PC-9 (cell line): ENCODE measurements around the gene RBBP8. TPM values are rescaled to one million over a fixed set of nuclear protein-coding genes. Genes with fewer than 3 reads are reported as not detected.

Experiments used
- BruUV-seq: library from RNA; stranded (reverse); fragments of 400-500 nt; replicated peaks from 2 replicates; lab custom pipeline; 2021; lab: Mats Ljungman, UMichigan
- CTCF ChIA-PET: fragments of 300-600 bp; sonication (Branson Sonifier 250); formaldehyde crosslinking; loops from one replicate; lab custom pipeline; 2022; ENCODE audit warnings: antibody characterized with exemption; lab: Charles Lee
- POLR2A ChIA-PET: fragments of 300-600 bp; sonication (Branson Sonifier 250); formaldehyde crosslinking; loops from one replicate; lab custom pipeline; 2022; ENCODE audit warnings: antibody characterized with exemption; ENCODE audit not compliant: unreplicated experiment; lab: Charles Lee
- DNase-seq, 2 experiments: peaks; one replicate each; pipeline versions ENCODE4 v3.0.0 to v3.0.0-alpha.2; 2015 to 2022; ENCODE audit warnings: mixed read lengths in 1 of 2
- H2AFZ ChIP-seq: fragments of 200-600 bp; sonication (generic); 2 replicates; pipeline ENCODE4 v1.8.1; 2017; ENCODE audit warnings: antibody characterized with exemption
- H3F3A ChIP-seq: fragments of 200-600 bp; sonication (generic); 2 replicates; pipeline ENCODE4 v1.8.1; 2017; ENCODE audit warnings: antibody characterized with exemption, mild to moderate bottlenecking, low read depth; ENCODE audit not compliant: insufficient read depth
- H3K27ac ChIP-seq: fragments of 200-600 bp; sonication (generic); 2 replicates; pipeline ENCODE4 v1.6.1; 2016; ENCODE audit warnings: mixed run types
- H3K27me3 ChIP-seq: fragments of 200-600 bp; sonication (generic); 2 replicates; pipeline ENCODE4 v1.6.1; 2016; ENCODE audit warnings: low read depth, mixed run types; ENCODE audit not compliant: insufficient read depth
- H3K36me3 ChIP-seq: fragments of 200-600 bp; sonication (generic); 2 replicates; pipeline ENCODE4 v1.6.1; 2016; ENCODE audit warnings: low read depth, mixed run types
- H3K4me1 ChIP-seq: fragments of 200-600 bp; sonication (generic); replicated peaks from 2 replicates; pipeline ENCODE4 v1.6.1; 2016; ENCODE audit warnings: mixed run types; ENCODE audit not compliant: insufficient read depth
- H3K4me2 ChIP-seq: fragments of 200-600 bp; sonication (generic); 2 replicates; pipeline ENCODE4 v1.6.1; 2017; ENCODE audit warnings: mixed run types
- H3K4me3 ChIP-seq: fragments of 200-600 bp; sonication (generic); 2 replicates; pipeline ENCODE4 v1.6.1; 2016; ENCODE audit warnings: mixed run types
- H3K79me2 ChIP-seq: fragments of 200-600 bp; sonication (generic); 2 replicates; pipeline ENCODE4 v1.6.1; 2017; ENCODE audit warnings: low read depth, mixed run types
- H3K9me2 ChIP-seq: fragments of 200-600 bp; sonication (generic); 2 replicates; pipeline ENCODE4 v1.8.1; 2017; ENCODE audit warnings: mild to moderate bottlenecking; ENCODE audit not compliant: insufficient read depth
- H3K9me3 ChIP-seq: fragments of 200-600 bp; sonication (generic); 2 replicates; pipeline ENCODE4 v1.8.1; 2016; ENCODE audit warnings: low read depth; ENCODE audit not compliant: insufficient read depth
- H4K20me1 ChIP-seq: fragments of 200-600 bp; sonication (generic); 2 replicates; pipeline ENCODE4 v1.8.1; 2017; ENCODE audit not compliant: insufficient read depth
- CTCF ChIP-seq: fragments of 200-600 bp; sonication (generic); conservative IDR thresholded peaks from 2 replicates; pipeline ENCODE4 v1.6.1; 2017; ENCODE audit warnings: mixed run types, antibody characterized with exemption, mild to moderate bottlenecking, moderate library complexity
- EZH2 ChIP-seq: fragments of 200-600 bp; sonication (generic); IDR thresholded peaks from 2 replicates; pipeline ENCODE4 v1.8.0; 2017; ENCODE audit warnings: antibody characterized with exemption, low read depth
- intact Hi-C: fragments of 100-400 bp; cut with micrococcal nuclease; formaldehyde crosslinking; loops from one replicate; pipeline ENCODE4 v1.10.0; 2022; ENCODE audit not compliant: unreplicated experiment
- total RNA-seq: library from RNA; stranded (reverse); gene quantifications from 2 replicates; pipeline ENCODE4 v1.2.3, GENCODE V29; 2021

RBBP8 gene
- total RNA-seq, 1 experiment from 2014 or later = 28.4 TPM

- H3K36me3 ChIP-seq = no peaks in the 10 kb centered on the region
- no peak overlapping the region for H3K4me3 ChIP-seq
- intact Hi-C loops = no loop called here
- TF ChIP-seq CTCF (no peak), EZH2 (no peak)
- no peaks in the 10 kb centered on the region for H3K9me3 ChIP-seq
- peaks cover 17% of the 10 kb centered on the region; the same call in 1 of the 2 replicates for H3F3A ChIP-seq
- CTCF ChIA-PET = no interaction called here
- no peaks in the 10 kb centered on the region for H3K27me3 ChIP-seq
- peak in 1 of 2 experiments; percentile 84 for DNase-seq
- BruUV-seq = no TSS peak
- H3K9me2 ChIP-seq = no peaks in the 10 kb centered on the region
- H2AFZ ChIP-seq = no peak overlapping the region
- peak overlapping the region; percentile 57 for H3K4me2 ChIP-seq
- no peaks in the 10 kb centered on the region for H3K79me2 ChIP-seq
- H4K20me1 ChIP-seq = no peaks in the 10 kb centered on the region
- H3K4me1 ChIP-seq = peaks cover 31% of the 10 kb centered on the region
- H3K27ac ChIP-seq = peak overlapping the region; percentile 53
- POLR2A ChIA-PET = interaction anchor here (0.7 kb wide), 1 partner anchor 591 kb away, joined by 3 read pairs; no protein-coding TSS in a partner anchor
These were observed 105.6 kb downstream of the RBBP8 start for GRCh38 chr18:23038712-23039111.

GRCh38 chr18:23042133-23042532 lies 109.0 kb downstream of the RBBP8 start:
- no peaks in the 10 kb centered on the region for H3K27me3 ChIP-seq
- no peak overlapping the region for H3K4me3 ChIP-seq
- H3K4me1 ChIP-seq = peaks cover 23% of the 10 kb centered on the region
- ChIA-PET POLR2A (no interaction called here), CTCF (no interaction called here)
- H2AFZ ChIP-seq = no peak overlapping the region
- no peaks in the 10 kb centered on the region for H3K9me3 ChIP-seq
- H3K36me3 ChIP-seq = no peaks in the 10 kb centered on the region
- no peak overlapping the region for H3K27ac ChIP-seq
- no TSS peak for BruUV-seq
- H3K79me2 ChIP-seq = no peaks in the 10 kb centered on the region
- no peak for DNase-seq
- no peaks in the 10 kb centered on the region for H3K9me2 ChIP-seq
- no peaks in the 10 kb centered on the region for H4K20me1 ChIP-seq
- TF ChIP-seq CTCF (no peak), EZH2 (no peak)
- intact Hi-C loops = no loop called here
- H3F3A ChIP-seq = peaks cover 9% of the 10 kb centered on the region; the same call in 1 of the 2 replicates
- H3K4me2 ChIP-seq = no peak overlapping the region

GRCh38 chr18:23043803-23044376 lies 110.8 kb downstream of the RBBP8 start:
- no peaks in the 10 kb centered on the region for H4K20me1 ChIP-seq
- intact Hi-C loops = no loop called here
- no peaks in the 10 kb centered on the region for H3F3A ChIP-seq
- no peaks in the 10 kb centered on the region for H3K27me3 ChIP-seq
- BruUV-seq = no TSS peak
- no peaks in the 10 kb centered on the region for H3K36me3 ChIP-seq
- no peaks in the 10 kb centered on the region for H3K9me2 ChIP-seq
- no peak for TF ChIP-seq CTCF
- no peak for TF ChIP-seq EZH2
- H3K4me1 ChIP-seq = peaks cover 5% of the 10 kb centered on the region
- ChIA-PET POLR2A (no interaction called here), CTCF (no interaction called here)
- no peak overlapping the region for H2AFZ ChIP-seq
- no peak overlapping the region for H3K27ac ChIP-seq
- no peaks in the 10 kb centered on the region for H3K9me3 ChIP-seq
- H3K4me3 ChIP-seq = no peak overlapping the region
- no peak overlapping the region for H3K4me2 ChIP-seq
- no peak for DNase-seq
- H3K79me2 ChIP-seq = no peaks in the 10 kb centered on the region
